Left lung (tissue), 10 donors: ENCODE measurements around the gene IL5. TPM values are rescaled to one million over a fixed set of nuclear protein-coding genes. Genes with fewer than 3 reads are reported as not detected.
"Not testable (repeated sequence)": the region's sequence is repeated elsewhere in the genome, so short reads cannot be mapped to it uniquely, and the experiment has no call there.

Experiments
- ATAC-seq: fragments of 200-7000 bp; cut with Tn5 transposase; one replicate; pipeline ENCODE4 v1.9.1; 2020; ENCODE audit warnings: moderate library complexity
- DNase-seq, 4 donors: peaks; one replicate each; pipeline ENCODE4 v3.0.0-alpha.2; 2013 to 2020
- H3K27ac ChIP-seq, 2 donors: fragments of 200-600 bp; sonication (generic) in 1 of 2; one replicate each; pipeline versions ENCODE4 v1.5.0 to v1.8.0; 2020 to 2021
- H3K27me3 ChIP-seq, 2 donors: fragments of 200-600 bp; sonication (generic) in 1 of 2; one replicate each; pipeline versions ENCODE4 v1.5.0 to v1.8.0; 2020 to 2021
- H3K36me3 ChIP-seq, 2 donors: fragments of 200-600 bp; sonication (generic) in 1 of 2; one replicate each; pipeline versions ENCODE4 v1.5.0 to v1.8.0; 2020 to 2021
- H3K4me1 ChIP-seq, 2 donors: fragments of 200-600 bp; one replicate each; pipeline ENCODE4 v1.8.0; 2021
- H3K4me3 ChIP-seq, 2 donors: fragments of 200-600 bp; sonication (generic) in 1 of 2; one replicate each; pipeline versions ENCODE4 v1.5.0 to v1.8.0; 2020 to 2021; ENCODE audit warnings: mild to moderate bottlenecking in 1 of 2
- H3K9me3 ChIP-seq, 2 donors: fragments of 200-600 bp; sonication (generic) in 1 of 2; one replicate each; pipeline versions ENCODE4 v1.5.0 to v1.8.0; 2020 to 2021
- CTCF ChIP-seq, 2 donors: fragments of 200-600 bp; sonication (generic) in 1 of 2; IDR thresholded peaks; one replicate each; pipeline versions ENCODE4 v1.5.0 to v1.8.0; 2021; ENCODE audit warnings: antibody characterized with exemption in 2 of 2
- intact Hi-C, 2 donors: fragments of 100-400 bp; cut with DNase I; formaldehyde crosslinking; loops; one replicate each; pipeline versions ENCODE4 v1.11.2 to v1.14.2; 2022
- polyA plus RNA-seq, 6 donors: library from polyadenylated mRNA; unstranded; fragments of 120-200 nt; gene quantifications; one replicate each; pipeline ENCODE4 v1.2.1, GENCODE V29; 2013; ENCODE audit not compliant: insufficient read length in 6 of 6
- total RNA-seq, 2 donors: library from RNA; stranded (reverse); fragmentation: NEBNext Ultra II Directional; extraction: Animal tissue kit (Norgen Biotek cat#: 25700); gene quantifications; one replicate each; pipeline ENCODE4 v1.2.1, GENCODE V29; 2021
- donor health status: DM: no; HTN: yes; CAD: no.
- donor health status: DM: no; HTN: no; CAD: no.

IL5 gene
- total and polyA plus RNA-seq, 8 donors = 0.31 to 0.61 (median 0.36) TPM; not detected in 3

GRCh38 chr5:132557478-132558172 lies 14.3 kb upstream of the IL5 start:
- peaks cover 7 to 15% of the 10 kb centered on the region in 2 donors for H3K4me1 ChIP-seq
- H3K9me3 ChIP-seq = peaks cover 0 to 4% of the 10 kb centered on the region in 2 donors
- H3K4me3 ChIP-seq = peak overlapping the region; percentile 58 to 82
- H3K27me3 ChIP-seq = no peaks in the 10 kb centered on the region
- H3K36me3 ChIP-seq = peaks cover 0 to 24% of the 10 kb centered on the region in 2 donors
- no peak for TF ChIP-seq CTCF (IDR thresholded peaks at IDR 0.05)
- peak overlapping the region; percentile 54 to 90 for H3K27ac ChIP-seq
- intact Hi-C loops = no loop called here
- ATAC-seq = peak; percentile 89
- DNase-seq = peak in 3 of 4 donors; percentile 39 to 67 (median 50)

GRCh38 chr5:132556763-132557477 lies 13.6 kb upstream of the IL5 start, which contains the start of gene RAD50:
Gene RAD50 (plus strand): TSS chr5:132556977. CDS start chr5:132557325, 348 bp downstream.
- Histone ChIP-seq H3K4me1 (peaks cover 7 to 15% of the 10 kb centered on the region in 2 donors), H3K27ac (peak within 1 kb of the TSS; percentile 54 to 90), H3K27me3 (no peaks in the 10 kb centered on the region), H3K9me3 (peaks cover 0 to 4% of the 10 kb centered on the region in 2 donors), H3K36me3 (peaks cover 0 to 17% of the 10 kb centered on the region in 2 donors), H3K4me3 (peak within 1 kb of the TSS; percentile 58 to 82)
- DNase-seq = peak; percentile 85 to 99 (median 94)
- no peak for TF ChIP-seq CTCF (IDR thresholded peaks at IDR 0.05)
- peak; percentile 99 for ATAC-seq
- intact Hi-C loops = no loop called here

GRCh38 chr5:132556153-132556762 lies 12.9 kb upstream of the IL5 start:
- DNase-seq (no peak), ATAC-seq (no peak)
- peaks cover 0 to 4% of the 10 kb centered on the region in 2 donors for H3K9me3 ChIP-seq
- intact Hi-C loops = no loop called here
- no peak for TF ChIP-seq CTCF (IDR thresholded peaks at IDR 0.05)
- peak overlapping the region; percentile 54 to 90 for H3K27ac ChIP-seq
- H3K4me3 ChIP-seq = peak overlapping the region; percentile 58 to 82
- peaks cover 7 to 15% of the 10 kb centered on the region in 2 donors for H3K4me1 ChIP-seq
- H3K27me3 ChIP-seq = no peaks in the 10 kb centered on the region
- H3K36me3 ChIP-seq = peaks cover 0 to 11% of the 10 kb centered on the region in 2 donors

GRCh38 chr5:132549576-132549975 lies 6.3 kb upstream of the IL5 start:
- no peaks in the 10 kb centered on the region for H3K4me1 ChIP-seq
- H3K27me3 ChIP-seq = no peaks in the 10 kb centered on the region
- TF ChIP-seq CTCF (IDR thresholded peaks at IDR 0.05) = no peak
- H3K36me3 ChIP-seq = no peaks in the 10 kb centered on the region
- intact Hi-C loops = no loop called here
- H3K9me3 ChIP-seq = no peaks in the 10 kb centered on the region
- no peak for ATAC-seq
- no peak overlapping the region for H3K27ac ChIP-seq
- H3K4me3 ChIP-seq = no peak overlapping the region
- no peak for DNase-seq

GRCh38 chr5:132548834-132549233 lies 5.5 kb upstream of the IL5 start:
- H3K4me1 ChIP-seq, DNase-seq, intact Hi-C loops, H3K27me3 ChIP-seq, H3K27ac ChIP-seq, H3K9me3 ChIP-seq, ATAC-seq, H3K36me3 ChIP-seq, H3K4me3 ChIP-seq: not testable (repeated sequence)
